MM.1S (cell line): ENCODE data around the gene KCNQ1.

Source experiments
- CTCF ChIP-seq: fragments of 300-600 bp; sonication (generic); IDR thresholded peaks from 2 replicates; pipeline ENCODE4 v1.5.1; 2016; ENCODE audit warnings: antibody characterized with exemption, low read length, mixed read lengths
- EZH2 ChIP-seq: fragments of 300-600 bp; sonication (generic); optimal IDR thresholded peaks from 2 replicates; pipeline ENCODE3; 2017; ENCODE audit warnings: low read depth, mild to moderate bottlenecking, antibody characterized with exemption, low read length, mixed read lengths
- EZH2phosphoT487 ChIP-seq: fragments of 300-600 bp; sonication (generic); IDR thresholded peaks from 2 replicates; pipeline ENCODE4 v1.6.1; 2018; ENCODE audit warnings: antibody characterized with exemption, low read length

- TF ChIP-seq CTCF (no peak), EZH2phosphoT487 (no peak), EZH2 (no peak)
Observed at GRCh38 chr11:2830030-2830812, 385.4 kb downstream of the KCNQ1 start.
